HG02938 (cell line): ENCODE measurements around the gene SOX18.

Source experiments
- ATAC-seq: cut with Tn5 transposase; IDR thresholded peaks from one replicate; pipeline ENCODE4 v1.9.1; 2021; ENCODE audit warnings: mild to moderate bottlenecking, moderate library complexity; ENCODE audit not compliant: unreplicated experiment

Gene SOX18

DNA sequence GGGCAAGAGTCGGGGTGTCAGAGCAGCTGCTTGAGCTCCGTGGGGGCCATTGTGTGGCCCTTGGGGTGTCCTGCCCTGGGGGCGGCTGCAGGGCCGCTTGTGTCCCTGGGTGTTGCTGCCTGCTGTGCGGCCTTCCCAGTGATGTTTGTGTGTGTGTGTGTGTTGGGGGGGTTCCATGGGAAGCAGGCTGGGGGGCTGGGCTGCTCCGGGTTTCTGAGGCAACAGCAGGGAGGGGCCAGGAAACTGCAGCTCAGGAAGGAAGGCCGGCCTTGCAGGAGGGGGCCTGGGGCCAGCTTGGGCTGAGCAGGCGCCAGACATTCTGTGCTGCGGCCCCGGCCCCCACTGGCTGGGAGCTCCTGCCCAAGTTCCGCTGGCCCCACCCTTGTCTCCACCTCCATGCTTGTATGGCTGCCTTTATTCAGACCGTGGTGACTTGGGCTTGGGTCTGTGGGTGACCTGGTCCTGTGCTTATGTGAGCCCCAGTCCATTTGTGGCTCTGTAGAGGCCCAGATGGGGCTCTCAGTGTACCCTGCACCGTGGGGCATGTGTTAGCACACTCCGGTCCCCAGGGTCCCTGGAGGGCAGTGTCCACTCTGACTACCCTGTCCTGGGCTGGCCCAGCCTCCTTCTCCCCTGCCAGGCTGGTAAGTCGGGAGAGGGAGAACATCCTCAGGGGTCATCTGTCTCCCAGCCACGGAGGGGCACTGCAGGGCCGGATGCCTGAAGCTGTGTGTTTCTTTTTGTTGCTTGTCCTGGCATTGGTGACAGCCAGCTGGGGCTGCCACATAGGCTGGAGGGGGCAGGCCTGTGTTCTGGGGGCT is 4.6 kb upstream of the SOX18 start:
- no peak for ATAC-seq

GRCh38 chr20:64052987-64053840 is 3.8 kb upstream of the SOX18 start:
- no peak for ATAC-seq

DNA sequence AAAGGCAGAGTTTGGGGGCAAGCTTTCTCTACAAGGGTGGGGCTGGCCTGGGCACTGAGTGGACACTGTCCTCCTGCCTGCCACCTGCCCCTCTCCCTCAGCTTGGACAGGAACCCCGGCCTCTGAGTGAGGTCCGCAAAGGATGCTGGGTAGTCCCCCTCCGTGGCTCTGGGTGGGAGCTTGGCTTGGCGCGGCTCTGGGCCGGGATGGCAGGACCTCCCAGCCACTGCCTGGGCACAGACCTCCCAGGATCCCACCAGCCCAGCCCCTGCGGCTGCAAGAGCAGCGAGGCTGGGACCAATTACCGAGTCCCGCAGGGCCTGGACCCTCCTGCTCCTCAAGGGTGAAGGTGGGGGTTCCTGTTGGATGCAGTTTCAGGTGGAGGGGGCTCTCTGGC is 2.9 kb upstream of the SOX18 start:
- no peak for ATAC-seq

GRCh38 chr20:64051561-64052325 is 2.3 kb upstream of the SOX18 start:
- no peak for ATAC-seq

- ATAC-seq = no peak
Observed at GRCh38 chr20:64051033-64051452, 1.6 kb upstream of the SOX18 start.

- ATAC-seq = no peak
Observed at GRCh38 chr20:64050261-64051032, 1.0 kb upstream of the SOX18 start.

GRCh38 chr20:64049878-64050260 is 430 bp upstream of the SOX18 start:
- ATAC-seq = no peak

GRCh38 chr20:64048402-64049044 is 916 bp downstream of the SOX18 start:
- no peak for ATAC-seq

DNA sequence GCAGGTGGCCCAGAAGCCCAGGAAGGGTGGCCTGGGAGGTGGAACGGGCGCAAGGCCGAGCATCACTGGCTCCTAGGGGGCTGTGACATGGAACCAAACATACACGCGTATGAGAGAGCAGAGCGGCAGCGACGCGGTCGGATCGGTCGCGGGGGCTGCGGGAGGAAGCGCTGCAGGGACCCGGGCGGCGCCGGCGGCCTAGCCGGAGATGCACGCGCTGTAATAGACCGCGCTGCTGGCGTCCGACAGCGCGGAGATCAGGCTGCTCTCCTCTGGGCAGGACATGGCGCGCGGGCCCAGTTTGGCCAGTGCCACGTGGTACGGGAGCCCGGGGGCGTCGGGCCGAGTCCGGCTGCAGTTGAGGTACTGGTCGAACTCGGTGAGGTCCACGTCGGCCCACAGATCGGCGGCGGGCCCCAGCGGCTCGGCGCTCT is 1.5 kb downstream of the SOX18 start:
- ATAC-seq = no peak

GRCh38 chr20:64047046-64047389 is 2.4 kb downstream of the SOX18 start:
- ATAC-seq = no peak

GRCh38 chr20:64045346-64046011 is 4.0 kb downstream of the SOX18 start:
- no peak for ATAC-seq

- ATAC-seq = no peak
Observed at GRCh38 chr20:64044484-64045247, 4.8 kb downstream of the SOX18 start.

DNA sequence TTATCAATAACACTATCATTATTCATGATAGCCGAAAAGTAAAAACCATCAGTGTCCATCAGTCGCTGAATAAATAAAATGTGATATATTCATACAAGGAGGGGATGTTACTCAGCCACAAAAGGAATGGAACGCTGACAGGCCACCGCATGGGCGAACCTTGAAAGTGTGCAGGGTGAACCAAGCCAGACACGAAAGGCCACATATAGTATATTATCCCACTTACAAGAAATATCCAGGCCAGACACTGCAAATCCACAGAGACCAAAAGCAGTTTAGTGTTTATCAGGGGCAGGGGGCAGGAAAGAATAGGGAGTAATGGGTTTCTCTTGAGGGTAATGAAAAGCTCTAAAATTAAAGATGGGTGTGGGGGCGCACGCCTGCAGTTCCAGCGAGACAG is 5.7 kb downstream of the SOX18 start:
- ATAC-seq = no peak

- no peak for ATAC-seq
Observed at GRCh38 chr20:64042054-64042781, 7.2 kb downstream of the SOX18 start.

- ATAC-seq = no peak
Observed at GRCh38 chr20:64041781-64042053, 7.7 kb downstream of the SOX18 start.

- no peak for ATAC-seq
Observed at GRCh38 chr20:64041040-64041780, 8.2 kb downstream of the SOX18 start.

- ATAC-seq = no peak
Observed at GRCh38 chr20:64040231-64041039, 9.0 kb downstream of the SOX18 start.
